HepG2 (cell line): ENCODE measurements around the gene STMN3. TPM values are rescaled to one million over a fixed set of nuclear protein-coding genes. Genes with fewer than 3 reads are reported as not detected.

Experiments
- ATAC-seq: fragments of 200-7000 bp; cut with Tn5 transposase; 3 replicates; pipeline ENCODE4 v1.9.1; 2020; ENCODE audit warnings: mild to moderate bottlenecking, moderate library complexity
- BruUV-seq: library from RNA; stranded (reverse); fragments of 400-500 nt; replicated peaks from 2 replicates; lab custom pipeline; 2021; lab: Mats Ljungman, UMichigan
- CTCF ChIA-PET: fragments of 300-600 bp; formaldehyde crosslinking; extraction: SDS; loops from one replicate; lab custom pipeline; 2021; ENCODE audit warnings: low total read pairs, inconsistent platforms, low intra/inter-chr PET ratio; lab: Yijun Ruan, JAX
- POLR2A ChIA-PET: fragments of 350-600 bp; sonication (Branson Sonifier 250); formaldehyde crosslinking; loops from one replicate; lab custom pipeline; 2020; ENCODE audit warnings: antibody characterized with exemption, inconsistent platforms; lab: Yijun Ruan, JAX
- DNase-seq: peaks from one replicate; pipeline ENCODE4 v3.0.0-alpha.2; 2015; ENCODE audit warnings: low spot score
- FAIRE-seq: peaks from 3 replicates; lab custom pipeline; 2011; peaks lifted over from hg19 to GRCh38; lab: Jason Lieb, UNC
- H2AFZ ChIP-seq: one replicate; pipeline ENCODE4 v1.6.1; 2011; ENCODE audit warnings: low read length, inconsistent platforms
- H3K27ac ChIP-seq: fragments of 300-600 bp; 3 replicates; pipeline ENCODE4 v1.8.0; 2011; ENCODE audit warnings: mixed run types, mild to moderate bottlenecking, mixed read lengths, low read length, inconsistent platforms; ENCODE audit not compliant: insufficient read depth; ENCODE audit errors: extremely low read length
- H3K27me3 ChIP-seq, 2 experiments: fragments of 200-600 bp in 1 of 2; 2 replicates in 1 of 2; 3 replicates in 1 of 2; pipeline versions ENCODE4 v1.6.0 to v1.8.0; 2011; ENCODE audit warnings: low read length in 2 of 2, mild to moderate bottlenecking in 2 of 2, moderate library complexity in 2 of 2, inconsistent platforms in 1 of 2; ENCODE audit not compliant: insufficient read depth in 2 of 2, control insufficient read depth in 1 of 2
- H3K36me3 ChIP-seq, 2 experiments: fragments of 200-600 bp in 1 of 2; replicated peaks in 1 of 2; 2 replicates in 1 of 2; 3 replicates in 1 of 2; pipeline versions ENCODE4 v1.5.1 to v1.8.0; 2011; ENCODE audit warnings: low read length in 2 of 2, inconsistent platforms in 1 of 2; ENCODE audit not compliant: insufficient read depth in 2 of 2, control insufficient read depth in 1 of 2
- H3K4me1 ChIP-seq: 2 replicates; pipeline ENCODE4 v1.5.1; 2012; ENCODE audit warnings: low read length, inconsistent platforms; ENCODE audit not compliant: insufficient read depth
- H3K4me2 ChIP-seq: 2 replicates; pipeline ENCODE4 v1.6.0; 2011; ENCODE audit warnings: low read depth, low read length, inconsistent platforms
- H3K4me3 ChIP-seq, 3 experiments: fragments of 200-600 bp in 1 of 3; sonication (generic), shearing (Covaris generic) in 1 of 3; replicated peaks in 1 of 3; 2 replicates each; pipeline ENCODE4 v1.5.1; 2011 to 2016; ENCODE audit warnings: low read length in 3 of 3, inconsistent platforms in 2 of 3, low read depth in 2 of 3, mild to moderate bottlenecking in 2 of 3, control low read depth in 1 of 3, mixed read lengths in 1 of 3; ENCODE audit not compliant: insufficient read depth in 1 of 3
- H3K79me2 ChIP-seq: one replicate; pipeline ENCODE4 v1.6.1; 2011; ENCODE audit warnings: low read length, inconsistent platforms; ENCODE audit not compliant: insufficient read depth
- H3K9ac ChIP-seq: 2 replicates; pipeline ENCODE4 v1.6.0; 2011; ENCODE audit warnings: mild to moderate bottlenecking, low read depth, low read length, inconsistent platforms; ENCODE audit not compliant: insufficient read depth
- H3K9me3 ChIP-seq: 2 replicates; pipeline ENCODE4 v1.5.1; 2012; ENCODE audit warnings: mild to moderate bottlenecking, low read length
- H4K20me1 ChIP-seq: 2 replicates; pipeline ENCODE4 v1.6.0; 2011; ENCODE audit warnings: inconsistent platforms, mild to moderate bottlenecking, low read length, moderate library complexity; ENCODE audit not compliant: insufficient read depth
- AGO1 ChIP-seq: fragments of 200-400 bp; formaldehyde crosslinking; IDR thresholded peaks from 2 replicates; pipeline ENCODE4 v1.6.1; 2017; ENCODE audit warnings: mild to moderate bottlenecking, low read depth, low read length, moderate library complexity; ENCODE audit not compliant: poor library complexity, severe bottlenecking
- AGO2 ChIP-seq: fragments of 200-400 bp; formaldehyde crosslinking; optimal IDR thresholded peaks from 2 replicates; pipeline ENCODE3; 2017; ENCODE audit warnings: mild to moderate bottlenecking, low read depth, low read length, moderate library complexity
- AKAP8 ChIP-seq: sonication (generic); formaldehyde crosslinking; IDR thresholded peaks from 2 replicates; pipeline ENCODE4 v1.5.1; 2020; ENCODE audit warnings: mild to moderate bottlenecking, missing genetic modification reagents
- CAMTA2 ChIP-seq: sonication (generic); formaldehyde crosslinking; IDR thresholded peaks from 2 replicates; pipeline ENCODE4 v1.4.0; 2020; ENCODE audit warnings: mild to moderate bottlenecking, missing genetic modification reagents, borderline replicate concordance
- POLR2A ChIP-seq, 2 experiments: IDR thresholded peaks; 2 replicates each; pipeline ENCODE4 v1.6.1; 2011; ENCODE audit warnings: low read depth in 2 of 2, low read length in 2 of 2, mild to moderate bottlenecking in 1 of 2, moderate library complexity in 1 of 2; ENCODE audit not compliant: insufficient read depth in 1 of 2
- POLR2G ChIP-seq: fragments of 200-400 bp; formaldehyde crosslinking; IDR thresholded peaks from 2 replicates; pipeline ENCODE4 v1.6.1; 2018; ENCODE audit warnings: mild to moderate bottlenecking, low read depth, low read length, moderate library complexity
- SRSF1 ChIP-seq: fragments of 200-400 bp; formaldehyde crosslinking; optimal IDR thresholded peaks from 2 replicates; pipeline ENCODE3; 2017; ENCODE audit warnings: mild to moderate bottlenecking, low read depth, low read length, moderate library complexity
- TAF1 ChIP-seq: sonication (generic); formaldehyde crosslinking; IDR thresholded peaks from 2 replicates; pipeline ENCODE4 v1.4.0; 2020; ENCODE audit warnings: missing genetic modification reagents
- ZFP82 ChIP-seq: sonication (generic); formaldehyde crosslinking; IDR thresholded peaks from 2 replicates; pipeline ENCODE4 v1.5.1; 2020; ENCODE audit warnings: mild to moderate bottlenecking, missing genetic modification reagents, borderline replicate concordance
- ZNF326 ChIP-seq: sonication (generic); formaldehyde crosslinking; IDR thresholded peaks from 2 replicates; pipeline ENCODE4 v1.4.0; 2020; ENCODE audit warnings: missing genetic modification reagents, borderline replicate concordance
- ZNF367 ChIP-seq: sonication (generic); formaldehyde crosslinking; IDR thresholded peaks from 2 replicates; pipeline ENCODE4 v1.4.0; 2020; ENCODE audit warnings: missing genetic modification reagents, borderline replicate concordance
- ZNF432 ChIP-seq: sonication (generic); formaldehyde crosslinking; IDR thresholded peaks from 2 replicates; pipeline ENCODE4 v1.5.0; 2020; ENCODE audit warnings: missing genetic modification reagents, mild to moderate bottlenecking, borderline replicate concordance
- ZNF850 ChIP-seq: sonication (generic); formaldehyde crosslinking; conservative IDR thresholded peaks from 2 replicates; pipeline ENCODE4 v1.9.0; 2021; ENCODE audit warnings: mild to moderate bottlenecking, missing genetic modification reagents
- WGBS: methylation state at CpG from one replicate; pipeline ENCODE4 v1.1.6; 2017; ENCODE audit warnings: low lambda C conversion rate; 5-methylcytosine and 5-hydroxymethylcytosine counted together
- in situ Hi-C: cut with HindIII; loops from 2 replicates; pipeline ENCODE4 v1.10.0; 2017; ENCODE audit warnings: low pct_unique_long_range_greater_than_20kb; ENCODE audit not compliant: extremely low pct_ligation_motif_present
- intact Hi-C: fragments of 100-400 bp; cut with micrococcal nuclease; formaldehyde crosslinking; loops from one replicate; pipeline ENCODE4 v1.10.0; 2022; ENCODE audit not compliant: unreplicated experiment
- polyA plus RNA-seq, 8 experiments: library from polyadenylated mRNA; depleted of rRNA in 3 of 8; stranded (reverse) in 7 of 8; unstranded in 1 of 8; fragments of >200 nt; fragmentation: Illumina TruSeq in 4 of 8; extraction: Trizol in 4 of 8; gene quantifications; 2 replicates each; pipeline versions ENCODE4 v1.2.1 to v1.2.3, GENCODE V29; 2011 to 2016; ENCODE audit warnings: low read depth in 4 of 8, missing spikeins in 1 of 8, mixed read lengths in 1 of 8; ENCODE audit not compliant: insufficient read depth in 1 of 8
- total RNA-seq, 5 experiments: library from RNA; depleted of rRNA; stranded (reverse); fragments of >200 nt; fragmentation: Illumina TruSeq; extraction: Trizol; gene quantifications; 2 replicates each; pipeline ENCODE4 v1.2.3, GENCODE V29; 2016; ENCODE audit warnings: low read depth in 1 of 5

STMN3 gene
- total and polyA plus RNA-seq, 2 of the 13 experiments (the other 11 are each of a cell fraction or from before 2014, with no cell fraction given) = 21.0 to 48.3 TPM

DNA sequence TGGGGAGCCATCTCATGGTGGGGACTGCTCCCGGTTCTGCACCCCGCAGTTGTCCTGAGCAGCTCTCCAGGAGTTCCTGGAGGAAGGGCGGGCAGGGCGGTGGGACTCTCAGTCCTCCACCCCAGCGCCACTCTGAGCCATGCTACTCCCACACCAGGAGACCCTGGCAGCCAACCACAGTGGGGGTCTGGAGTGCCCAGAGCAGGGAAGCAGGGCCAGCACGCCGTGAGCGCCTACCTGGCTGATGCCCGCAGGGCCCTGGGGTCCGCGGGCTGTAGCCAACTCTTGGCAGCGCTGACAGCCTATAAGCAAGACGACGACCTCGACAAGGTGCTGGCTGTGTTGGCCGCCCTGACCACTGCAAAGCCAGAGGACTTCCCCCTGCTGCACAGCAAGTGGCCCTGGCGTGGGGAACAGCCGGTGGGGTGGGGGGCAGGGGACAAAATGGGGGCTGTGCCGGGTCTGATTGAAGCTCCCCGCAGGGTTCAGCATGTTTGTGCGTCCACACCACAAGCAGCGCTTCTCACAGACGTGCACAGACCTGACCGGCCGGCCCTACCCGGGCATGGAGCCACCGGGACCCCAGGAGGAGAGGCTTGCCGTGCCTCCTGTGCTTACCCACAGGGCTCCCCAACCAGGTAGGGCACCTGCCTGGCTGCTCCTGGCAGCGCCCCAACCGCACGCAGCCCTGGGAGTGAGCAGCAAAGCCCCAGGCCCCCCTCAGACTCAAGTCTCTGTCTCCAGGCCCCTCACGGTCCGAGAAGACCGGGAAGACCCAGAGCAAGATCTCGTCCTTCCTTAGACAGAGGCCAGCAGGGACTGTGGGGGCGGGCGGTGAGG is 41.6 kb upstream of the STMN3 start:
- DNase-seq (no peak), FAIRE-seq (no peak), ATAC-seq (no peak)
- H3K9me3 ChIP-seq = no peaks in the 10 kb centered on the region
- ChIA-PET POLR2A (no interaction called here), CTCF (no interaction called here)
- no peak overlapping the region for H3K27ac ChIP-seq
- no peaks in the 10 kb centered on the region for H3K79me2 ChIP-seq
- H3K36me3 ChIP-seq = peaks cover 3 to 4% of the 10 kb centered on the region in 2 experiments; a peak in 3 of 5 replicates
- TF ChIP-seq POLR2G (0 out of 2 replicates have a peak, but pooled peaks have one; percentile 4), ZNF367 (CRISPR knock-in tag) (no peak), AGO1 (peak; percentile 4), AKAP8 (CRISPR knock-in tag) (0 out of 2 replicates have a peak, but pooled peaks have one; percentile 22), ZFP82 (CRISPR knock-in tag) (peak; percentile 7; the same call in 1 of the 2 replicates), ZNF850 (CRISPR knock-in tag) (no peak), POLR2A (IDR thresholded peaks at IDR 0.05; ENCODE audit: insufficient read depth in 1 of 2, low read depth in 2 of 2, low read length in 2 of 2) (0 out of 4 replicates have a peak, but pooled peaks of 1 of the 2 experiments have one; percentile 3), ZNF326 (CRISPR knock-in tag) (peak; percentile 58; the same call in 1 of the 2 replicates), ZNF432 (no peak), CAMTA2 (CRISPR knock-in tag) (0 out of 2 replicates have a peak, but pooled peaks have one; percentile 5), TAF1 (CRISPR knock-in tag) (0 out of 2 replicates have a peak, but pooled peaks have one; percentile 20), AGO2 (peak; percentile 85), SRSF1 (peak; percentile 79)
- no TSS peak for BruUV-seq
- WGBS = 97% methylated on average over 27 of the region's 37 CpGs
- no peak overlapping the region for H3K4me3 ChIP-seq
- H3K4me2 ChIP-seq = no peak overlapping the region
- no peak overlapping the region for H3K9ac ChIP-seq
- peaks cover 4% of the 10 kb centered on the region; the same call in 1 of the 2 replicates for H4K20me1 ChIP-seq
- intact Hi-C loops = no loop called here
- in situ Hi-C loops = no loop called here
- peaks cover 21% of the 10 kb centered on the region for H3K4me1 ChIP-seq
- no peaks in the 10 kb centered on the region for H3K27me3 ChIP-seq
- H2AFZ ChIP-seq = no peak overlapping the region
